ENCODE data around the gene PRC1. TPM values are rescaled to one million over a fixed set of nuclear protein-coding genes. Genes with fewer than 3 reads are reported as not detected.

Gene PRC1
- polyA plus RNA-seq, 3 donors from 2014 or later = 1.1 to 4.1 (median 1.5) TPM

DNA sequence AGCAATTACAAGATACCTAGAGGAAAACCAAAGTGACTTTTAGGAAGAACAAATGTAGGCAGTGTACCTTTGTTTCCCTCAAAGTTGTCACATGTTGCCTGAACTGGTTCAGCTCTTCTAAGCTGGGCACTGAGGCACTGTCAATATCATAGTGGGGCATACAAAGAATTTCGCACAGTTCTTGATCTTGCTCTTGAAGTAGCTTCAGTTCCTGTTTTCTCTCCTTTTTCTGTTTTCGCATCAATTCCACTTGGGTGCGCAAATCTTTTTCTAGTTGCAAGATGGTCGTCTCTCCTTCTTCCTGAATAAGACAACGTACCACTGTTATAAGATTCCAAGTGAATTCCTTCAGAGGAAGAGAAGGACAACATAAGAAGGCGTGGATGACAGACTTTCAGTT lies 12.7 kb downstream of the PRC1 start:
- H3K4me1 Mint-ChIP-seq = peaks cover 4 to 7% of the 10 kb centered on the region in 2 donors
- peaks cover 0 to 8% (median 7%) of the 10 kb centered on the region in 3 donors for H3K36me3 Mint-ChIP-seq
- H3K27ac Mint-ChIP-seq = no peak overlapping the region
- no peak for DNase-seq
- H3K4me3 Mint-ChIP-seq = no peak overlapping the region
- H3K27me3 Mint-ChIP-seq (ENCODE audit: low read depth in 3 of 3) = no peaks in the 10 kb centered on the region
- H3K9me3 Mint-ChIP-seq = no peaks in the 10 kb centered on the region

DNA sequence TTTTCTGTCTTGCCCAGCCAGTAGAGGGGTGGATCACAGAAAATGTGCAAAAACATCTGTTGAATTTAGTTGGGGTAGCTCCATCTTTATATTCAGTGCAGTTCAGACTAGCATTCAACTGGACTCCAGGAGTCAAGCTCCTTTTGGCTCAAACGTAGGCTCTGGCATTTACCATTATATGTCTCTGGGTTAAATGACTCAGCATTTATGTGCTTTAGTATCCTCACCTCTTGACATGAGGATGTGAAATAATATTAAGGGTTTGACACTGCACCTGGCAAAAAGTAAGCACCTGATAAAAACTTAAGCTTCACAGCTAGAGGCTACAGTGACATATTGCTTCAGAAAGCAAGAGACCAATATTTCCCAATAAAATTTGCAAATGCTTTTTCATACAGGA lies 14.8 kb downstream of the PRC1 start:
- H3K4me1 Mint-ChIP-seq = peaks cover 4 to 7% of the 10 kb centered on the region in 2 donors
- H3K27me3 Mint-ChIP-seq (ENCODE audit: low read depth in 3 of 3) = no peaks in the 10 kb centered on the region
- H3K4me3 Mint-ChIP-seq = no peak overlapping the region
- H3K9me3 Mint-ChIP-seq = no peaks in the 10 kb centered on the region
- no peak for DNase-seq
- H3K27ac Mint-ChIP-seq = no peak overlapping the region
- peaks cover 2 to 10% (median 9%) of the 10 kb centered on the region in 3 donors for H3K36me3 Mint-ChIP-seq

DNA sequence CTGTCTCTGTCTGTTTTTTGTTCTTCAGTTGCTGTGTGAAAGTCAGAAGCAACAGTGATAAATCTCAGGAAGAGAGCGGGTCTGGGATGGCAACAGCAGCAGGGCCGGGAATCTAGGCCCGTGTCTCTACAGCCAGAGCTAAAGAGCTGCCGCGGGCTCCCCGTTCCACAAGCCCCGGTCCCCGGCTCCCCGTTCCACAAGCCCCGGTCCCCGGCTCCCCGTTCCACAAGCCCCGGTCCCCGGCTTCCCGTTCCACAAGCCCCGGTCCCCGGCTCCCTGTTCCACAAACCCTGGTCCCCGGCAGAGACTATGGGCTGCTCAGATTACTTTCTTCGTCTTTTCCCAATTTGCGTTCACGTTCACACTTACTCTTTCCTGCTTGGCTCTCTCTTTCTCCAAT lies 20.1 kb downstream of the PRC1 start:
- H3K4me1 Mint-ChIP-seq = no peaks in the 10 kb centered on the region
- H3K27ac Mint-ChIP-seq = no peak overlapping the region
- H3K4me3 Mint-ChIP-seq = no peak overlapping the region
- no peaks in the 10 kb centered on the region for H3K9me3 Mint-ChIP-seq
- H3K27me3 Mint-ChIP-seq (ENCODE audit: low read depth in 3 of 3) = no peaks in the 10 kb centered on the region
- peaks cover 5 to 10% (median 9%) of the 10 kb centered on the region in 3 donors for H3K36me3 Mint-ChIP-seq
- DNase-seq = no peak

DNA sequence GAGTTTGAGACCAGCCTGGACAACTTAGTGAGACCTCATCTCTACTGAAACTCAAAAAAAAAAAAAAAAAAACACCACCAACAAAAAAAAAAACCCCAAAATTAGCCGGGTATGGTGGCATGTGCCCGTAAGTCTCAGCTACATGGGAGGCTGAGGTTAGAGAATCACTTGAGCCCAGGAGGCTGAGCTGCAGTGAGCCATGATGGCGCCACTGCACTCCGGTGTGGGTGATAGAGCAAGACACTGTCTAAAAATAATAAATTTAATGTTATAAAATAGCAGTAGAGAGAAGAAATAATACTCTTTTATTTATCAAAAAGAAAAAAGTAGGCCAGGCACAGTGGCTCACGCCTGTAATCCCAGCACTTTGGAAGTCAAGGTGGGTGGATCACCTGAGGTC lies 22.2 kb downstream of the PRC1 start:
- Mint-ChIP-seq H3K27ac (no peak overlapping the region), H3K27me3 (ENCODE audit: low read depth in 3 of 3) (no peaks in the 10 kb centered on the region), H3K4me3 (no peak overlapping the region), H3K4me1 (no peaks in the 10 kb centered on the region), H3K9me3 (no peaks in the 10 kb centered on the region), H3K36me3 (peaks cover 5 to 9% (median 8%) of the 10 kb centered on the region in 3 donors)
- DNase-seq = no peak

DNA sequence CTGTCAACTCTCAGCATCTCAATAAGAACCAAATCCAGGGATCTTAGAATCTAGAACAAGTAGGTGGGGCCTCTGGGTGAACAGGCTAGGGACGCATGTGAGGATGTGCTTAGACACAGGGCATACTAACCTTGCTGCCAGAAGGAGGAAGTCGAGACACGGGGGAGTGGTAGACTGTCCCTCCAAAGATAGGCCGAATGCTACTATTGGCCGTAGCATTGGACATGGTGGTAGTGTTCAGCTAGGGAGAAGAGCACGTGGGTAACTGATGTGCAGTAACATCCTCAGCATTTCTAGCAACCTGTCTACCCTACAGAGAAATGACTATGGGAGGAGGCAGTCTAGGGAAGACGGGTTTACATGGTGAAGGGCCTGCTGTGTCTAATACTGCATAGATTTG lies 24.1 kb downstream of the PRC1 start:
- no peak overlapping the region for H3K4me3 Mint-ChIP-seq
- H3K4me1 Mint-ChIP-seq = no peaks in the 10 kb centered on the region
- peaks cover 9 to 13% (median 13%) of the 10 kb centered on the region in 3 donors for H3K36me3 Mint-ChIP-seq
- H3K9me3 Mint-ChIP-seq = no peaks in the 10 kb centered on the region
- H3K27ac Mint-ChIP-seq = no peak overlapping the region
- no peaks in the 10 kb centered on the region for H3K27me3 Mint-ChIP-seq (ENCODE audit: low read depth in 3 of 3)
- no peak for DNase-seq

DNA sequence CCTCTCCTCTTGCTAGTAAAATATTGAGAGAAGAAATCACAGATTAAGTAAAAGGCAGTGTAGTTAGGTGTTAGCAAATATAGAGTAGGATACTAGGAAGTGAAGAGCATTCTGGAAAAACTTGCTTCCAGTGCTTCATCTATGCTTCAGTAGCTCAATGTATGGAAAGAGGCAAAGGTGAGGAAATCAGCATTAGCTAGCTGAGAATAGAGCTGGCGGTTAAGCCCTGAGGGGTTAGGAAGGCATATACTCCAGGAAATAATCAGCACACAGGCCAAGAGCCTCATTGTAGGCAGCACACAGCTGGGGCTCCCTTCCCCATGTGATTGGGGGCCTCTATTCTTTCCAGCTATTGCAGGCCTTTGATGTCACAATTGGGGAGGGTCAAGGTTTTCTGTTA lies 25.9 kb downstream of the PRC1 start:
- Mint-ChIP-seq H3K4me3 (no peak overlapping the region), H3K27me3 (ENCODE audit: low read depth in 3 of 3) (no peaks in the 10 kb centered on the region), H3K27ac (peak overlapping the region in 1 of 6 donors; percentile 84), H3K36me3 (peaks cover 4 to 8% (median 8%) of the 10 kb centered on the region in 3 donors), H3K9me3 (no peaks in the 10 kb centered on the region), H3K4me1 (no peaks in the 10 kb centered on the region)
- no peak for DNase-seq

DNA sequence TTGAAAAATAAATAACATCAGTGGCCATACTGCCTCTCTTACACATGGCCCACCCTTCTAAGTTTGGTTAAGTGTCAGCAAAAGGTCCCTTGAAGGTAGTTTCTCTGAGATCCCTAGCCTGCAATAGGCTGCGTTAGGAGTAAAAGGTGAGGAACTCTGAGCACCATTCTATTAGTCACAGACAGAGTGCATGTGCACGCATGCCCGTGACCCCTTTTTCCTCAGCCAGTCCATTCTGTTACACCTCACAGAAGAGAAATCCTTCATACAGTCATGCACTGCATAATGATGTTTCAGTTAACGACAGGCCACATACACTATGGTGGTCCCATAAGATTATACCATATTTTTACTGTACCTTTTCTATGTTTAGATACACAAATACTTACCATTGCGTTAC lies 27.1 kb downstream of the PRC1 start:
- Mint-ChIP-seq H3K27ac (peak overlapping the region in 1 of 6 donors; percentile 26), H3K27me3 (ENCODE audit: low read depth in 3 of 3) (no peaks in the 10 kb centered on the region), H3K9me3 (no peaks in the 10 kb centered on the region), H3K4me3 (no peak overlapping the region), H3K4me1 (no peaks in the 10 kb centered on the region), H3K36me3 (peaks cover 7 to 9% (median 8%) of the 10 kb centered on the region in 3 donors)
- DNase-seq = no peak

DNA sequence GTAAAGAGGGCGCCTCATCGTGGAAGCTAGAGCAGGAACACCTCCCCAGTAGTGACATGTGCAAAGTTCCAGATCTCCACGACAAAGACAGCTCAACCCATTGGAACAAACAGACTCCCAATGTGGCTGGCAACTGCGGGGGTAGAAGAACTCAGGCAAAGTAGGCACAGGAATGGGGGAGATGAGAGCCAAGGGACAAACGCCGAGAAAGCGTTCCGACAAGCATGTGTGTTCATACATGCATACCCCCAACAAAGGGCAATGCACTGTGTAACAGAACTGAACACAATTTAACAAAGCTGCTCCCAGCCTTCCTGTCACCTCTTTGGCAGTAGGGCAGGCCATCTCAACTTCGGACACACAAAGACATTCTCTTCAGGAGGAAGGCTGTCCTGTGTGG lies 28.1 kb downstream of the PRC1 start:
- no peak overlapping the region for H3K4me3 Mint-ChIP-seq
- no peak for DNase-seq
- peaks cover 7 to 13% (median 11%) of the 10 kb centered on the region in 3 donors for H3K36me3 Mint-ChIP-seq
- H3K27me3 Mint-ChIP-seq (ENCODE audit: low read depth in 3 of 3) = no peaks in the 10 kb centered on the region
- peak overlapping the region in 1 of 6 donors; percentile 4 for H3K27ac Mint-ChIP-seq
- H3K4me1 Mint-ChIP-seq = no peaks in the 10 kb centered on the region
- H3K9me3 Mint-ChIP-seq = no peaks in the 10 kb centered on the region

DNA sequence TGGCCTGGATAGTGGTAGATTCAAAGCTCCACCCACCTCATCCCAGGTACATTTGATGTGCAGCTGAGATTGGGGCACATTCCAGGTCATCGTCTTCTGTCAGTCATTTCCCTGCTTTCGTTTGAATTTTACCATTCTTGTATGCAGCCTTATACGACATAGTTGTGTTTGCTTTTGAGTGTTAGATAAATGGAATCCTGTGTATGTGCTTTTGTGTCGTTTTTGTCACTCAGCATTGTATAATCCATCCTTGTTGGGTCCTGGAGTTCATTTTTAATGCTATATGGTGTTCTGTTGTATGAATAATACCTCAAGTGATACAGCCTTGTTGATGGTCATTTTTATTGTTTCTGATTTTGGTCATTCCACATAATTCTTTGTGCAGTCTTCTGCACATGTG lies 32.3 kb downstream of the PRC1 start:
- H3K9me3 Mint-ChIP-seq = no peaks in the 10 kb centered on the region
- H3K36me3 Mint-ChIP-seq = peaks cover 7 to 19% (median 13%) of the 10 kb centered on the region in 3 donors
- H3K4me1 Mint-ChIP-seq = peaks cover 0 to 4% of the 10 kb centered on the region in 2 donors
- no peak overlapping the region for H3K4me3 Mint-ChIP-seq
- H3K27me3 Mint-ChIP-seq (ENCODE audit: low read depth in 3 of 3) = no peaks in the 10 kb centered on the region
- no peak for DNase-seq
- peak overlapping the region in 1 of 6 donors; percentile 30 for H3K27ac Mint-ChIP-seq

DNA sequence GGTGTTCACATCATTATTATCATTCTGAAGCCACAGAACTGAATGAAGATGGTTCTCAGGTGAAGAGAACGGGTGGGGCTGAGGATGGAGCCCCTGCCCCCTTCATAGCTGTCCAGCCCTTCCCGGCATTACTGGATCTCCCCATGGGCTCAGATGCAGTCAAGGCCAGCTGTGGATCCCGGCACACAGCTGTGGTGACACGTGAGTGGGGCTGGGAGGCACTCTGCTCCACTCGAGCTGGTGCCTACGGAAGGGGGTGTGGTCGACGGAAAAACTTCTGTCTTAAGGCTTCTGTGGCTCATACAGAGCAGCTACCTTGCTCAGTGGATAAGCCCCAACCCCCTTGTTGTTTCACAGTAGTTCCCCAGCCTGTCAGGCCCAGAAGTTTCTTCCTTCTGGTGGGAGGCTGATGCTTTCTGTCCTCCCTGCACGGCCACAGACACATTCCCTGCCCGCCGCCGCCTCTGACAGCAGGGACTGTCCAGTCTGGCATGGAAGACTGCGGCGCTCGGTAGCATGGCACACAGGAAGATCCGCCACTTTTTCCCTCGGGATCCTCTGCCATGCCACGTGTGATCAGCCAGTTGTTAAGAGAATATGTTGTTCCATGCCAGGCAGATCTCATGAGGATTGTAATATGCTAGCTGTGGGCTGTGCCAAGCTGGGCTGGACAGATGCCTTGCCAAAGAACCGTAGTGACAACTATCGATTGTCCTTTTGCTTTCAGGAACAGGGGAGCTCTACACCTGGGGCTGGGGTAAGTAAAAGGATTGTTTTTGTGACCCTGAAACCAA lies 33.8 kb downstream of the PRC1 start:
- no peak for DNase-seq
- Mint-ChIP-seq H3K4me3 (no peak overlapping the region), H3K9me3 (no peaks in the 10 kb centered on the region), H3K4me1 (peaks cover 5 to 11% of the 10 kb centered on the region in 2 donors), H3K36me3 (peaks cover 3 to 14% (median 9%) of the 10 kb centered on the region in 3 donors), H3K27me3 (ENCODE audit: low read depth in 3 of 3) (no peaks in the 10 kb centered on the region), H3K27ac (no peak overlapping the region)

DNA sequence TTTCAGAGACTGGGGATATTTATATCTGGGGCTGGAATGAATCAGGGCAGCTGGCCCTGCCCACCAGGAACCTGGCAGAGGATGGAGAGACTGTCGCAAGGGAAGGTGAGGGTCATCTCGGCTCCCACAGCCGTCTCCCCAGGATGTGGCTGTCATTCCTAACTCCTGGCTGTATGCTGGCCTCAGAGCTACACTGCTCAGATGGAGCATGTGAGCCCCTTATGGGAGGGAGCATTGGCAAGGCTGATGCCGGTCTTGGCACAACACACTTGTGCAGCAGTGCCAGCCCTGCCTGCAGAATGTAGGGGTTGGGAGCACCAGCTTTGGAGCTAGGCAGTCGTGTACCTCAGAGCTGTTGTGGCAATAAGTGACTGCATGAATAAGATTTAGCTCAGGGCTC lies 34.4 kb downstream of the PRC1 start:
- Mint-ChIP-seq H3K27ac (peak overlapping the region in 1 of 6 donors; percentile 7), H3K4me3 (no peak overlapping the region), H3K27me3 (ENCODE audit: low read depth in 3 of 3) (no peaks in the 10 kb centered on the region), H3K4me1 (peaks cover 5 to 13% of the 10 kb centered on the region in 2 donors), H3K9me3 (no peaks in the 10 kb centered on the region), H3K36me3 (peaks cover 3 to 14% (median 9%) of the 10 kb centered on the region in 3 donors)
- DNase-seq = no peak

DNA sequence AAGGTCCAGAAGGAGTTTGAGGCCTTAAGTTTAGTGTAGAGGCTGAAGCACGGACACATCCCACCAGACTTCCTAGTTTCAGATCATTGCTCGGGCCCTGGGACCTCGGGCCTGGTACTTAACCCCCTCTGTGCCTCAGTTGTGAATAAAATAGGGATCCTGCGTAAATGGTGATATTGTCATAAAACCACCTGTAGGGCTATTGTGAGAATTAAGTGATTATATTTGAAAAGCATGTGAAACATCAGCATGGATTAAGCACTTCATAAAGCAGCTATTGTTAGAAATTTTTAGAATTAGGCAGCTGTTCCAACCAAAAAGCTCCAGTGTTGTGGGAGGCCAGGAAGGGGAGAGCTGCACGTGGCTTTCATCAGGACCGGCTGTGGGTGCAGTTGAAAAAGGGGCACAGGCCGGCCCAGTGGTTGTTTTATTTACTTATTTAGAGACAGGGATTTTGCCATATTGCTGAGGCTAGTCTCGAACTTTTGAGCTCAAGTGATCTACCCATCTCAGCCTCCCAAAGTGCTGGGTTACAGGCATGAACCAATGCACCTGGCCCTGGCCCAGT lies 35.2 kb downstream of the PRC1 start:
- H3K4me3 Mint-ChIP-seq = peak overlapping the region in 1 of 5 donors; percentile 38
- peak overlapping the region in 1 of 6 donors; percentile 53 for H3K27ac Mint-ChIP-seq

DNA sequence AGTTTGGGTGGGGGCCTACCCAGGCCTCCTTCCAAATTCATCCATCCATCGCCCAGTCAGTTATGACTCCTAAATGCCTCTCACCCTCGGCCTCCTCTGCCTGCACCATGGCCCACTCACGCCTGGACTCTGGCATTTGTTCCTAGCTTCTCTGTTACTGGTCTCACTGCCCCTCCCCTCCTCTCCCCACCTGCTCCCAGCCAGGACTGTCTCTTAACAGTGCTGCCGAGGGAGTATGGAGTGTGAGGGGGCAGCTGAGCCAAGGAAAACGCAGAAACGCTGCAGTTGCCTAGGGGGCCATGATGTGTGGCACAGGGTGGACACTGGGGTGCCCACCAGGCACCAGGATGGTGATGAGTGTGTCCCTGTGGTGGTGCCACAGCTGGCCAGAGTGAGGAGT lies 36.5 kb downstream of the PRC1 start:
- no peaks in the 10 kb centered on the region for H3K9me3 Mint-ChIP-seq
- H3K4me1 Mint-ChIP-seq = peaks cover 10 to 19% of the 10 kb centered on the region in 2 donors
- H3K27me3 Mint-ChIP-seq (ENCODE audit: low read depth in 3 of 3) = peaks cover 0 to 2% (median 0%) of the 10 kb centered on the region in 3 donors
- H3K4me3 Mint-ChIP-seq = peak overlapping the region; percentile 52 to 74 (median 70)
- H3K36me3 Mint-ChIP-seq = peaks cover 0 to 14% (median 9%) of the 10 kb centered on the region in 3 donors
- H3K27ac Mint-ChIP-seq = peak overlapping the region in 2 of 6 donors; percentile 36 to 77
- no peak for DNase-seq

More for the DNA sequence above, 35.2 kb downstream of the PRC1 start:
- DNase-seq = no peak
- Mint-ChIP-seq H3K4me1 (peaks cover 7 to 16% of the 10 kb centered on the region in 2 donors), H3K36me3 (peaks cover 3 to 14% (median 9%) of the 10 kb centered on the region in 3 donors), H3K9me3 (no peaks in the 10 kb centered on the region), H3K27me3 (ENCODE audit: low read depth in 3 of 3) (no peaks in the 10 kb centered on the region)

DNA sequence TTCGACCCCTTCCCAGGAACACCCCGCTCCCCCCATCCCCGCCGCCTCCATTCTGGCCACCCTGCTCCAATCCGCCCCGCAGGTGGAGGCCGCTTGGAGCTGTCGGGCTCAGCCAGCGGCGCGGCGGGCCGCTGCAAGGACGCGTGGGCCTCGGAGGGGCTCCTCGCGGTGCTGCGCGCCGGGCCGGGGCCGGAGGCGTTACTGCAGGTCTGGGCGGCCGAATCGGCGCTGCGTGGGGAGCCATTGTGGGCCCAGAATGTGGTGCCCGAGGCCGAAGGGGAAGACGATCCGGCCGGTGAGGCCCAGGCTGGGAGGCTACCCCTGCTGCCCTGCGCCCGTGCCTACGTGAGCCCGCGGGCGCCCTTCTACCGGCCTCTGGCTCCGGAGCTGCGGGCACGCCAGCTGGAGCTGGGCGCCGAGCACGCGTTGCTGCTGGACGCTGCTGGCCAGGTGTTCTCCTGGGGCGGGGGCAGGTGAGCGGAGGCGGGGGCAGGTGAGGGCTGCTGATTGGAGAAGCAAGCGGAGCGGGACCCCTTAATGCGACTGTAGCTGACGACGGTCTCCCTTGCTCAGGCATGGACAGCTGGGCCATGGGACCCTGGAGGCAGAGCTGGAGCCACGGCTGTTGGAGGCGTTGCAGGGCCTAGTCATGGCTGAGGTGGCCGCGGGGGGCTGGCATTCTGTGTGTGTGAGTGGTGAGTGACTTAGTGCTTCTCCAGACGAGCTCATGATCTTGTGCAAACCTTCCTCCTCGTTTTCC lies 37.1 kb downstream of the PRC1 start:
- Mint-ChIP-seq H3K4me1 (peaks cover 10 to 19% of the 10 kb centered on the region in 2 donors), H3K27me3 (ENCODE audit: low read depth in 3 of 3) (peaks cover 0 to 2% (median 0%) of the 10 kb centered on the region in 3 donors), H3K27ac (peak overlapping the region in 2 of 6 donors; percentile 36 to 77), H3K36me3 (peaks cover 0 to 14% (median 9%) of the 10 kb centered on the region in 3 donors), H3K4me3 (peak overlapping the region; percentile 52 to 74 (median 70)), H3K9me3 (no peaks in the 10 kb centered on the region)
- DNase-seq = no peak
